Lung (tissue), 12 donors: Measurements from ENCODE around the gene DOP1B. TPM values are rescaled to one million over a fixed set of nuclear protein-coding genes. Genes with fewer than 3 reads are reported as not detected.

ENCODE experiments used
- ATAC-seq: fragments of 200-7000 bp; cut with Tn5 transposase; one replicate; pipeline ENCODE4 v1.9.1; 2020; ENCODE audit warnings: moderate number of reproducible peaks; ENCODE audit not compliant: insufficient read depth, low FRiP score
- DNase-seq, 3 donors: peaks; one replicate each; pipeline ENCODE4 v3.0.0-alpha.2; 2013 to 2017
- H3K27ac ChIP-seq, 2 donors: one replicate each; pipeline ENCODE4 v1.5.1; 2013; ENCODE audit warnings: mild to moderate bottlenecking in 2 of 2, moderate library complexity in 2 of 2, control low read depth in 1 of 2, inconsistent platforms in 1 of 2, low read depth in 1 of 2, low read length in 1 of 2
- H3K27me3 ChIP-seq, 3 donors: one replicate each; pipeline ENCODE4 v1.5.1; 2013; ENCODE audit warnings: low read length in 2 of 3; ENCODE audit not compliant: control insufficient read depth in 3 of 3, insufficient read depth in 3 of 3
- H3K36me3 ChIP-seq, 4 donors: one replicate each; pipeline ENCODE4 v1.5.1; 2013; ENCODE audit warnings: low read length in 4 of 4, mild to moderate bottlenecking in 1 of 4, moderate library complexity in 1 of 4; ENCODE audit not compliant: control insufficient read depth in 4 of 4, insufficient read depth in 4 of 4
- H3K4me1 ChIP-seq, 5 donors: one replicate each; pipeline ENCODE4 v1.5.1; 2013; ENCODE audit warnings: low read length in 5 of 5, mild to moderate bottlenecking in 2 of 5, moderate library complexity in 1 of 5; ENCODE audit not compliant: control insufficient read depth in 5 of 5, insufficient read depth in 5 of 5
- H3K4me3 ChIP-seq: one replicate; pipeline ENCODE4 v1.5.1; 2013; ENCODE audit warnings: mild to moderate bottlenecking, control low read depth, moderate library complexity
- H3K9ac ChIP-seq, 2 donors: one replicate each; pipeline ENCODE4 v1.5.1; 2013; ENCODE audit warnings: low read length in 2 of 2, control low read depth in 1 of 2; ENCODE audit not compliant: insufficient read depth in 1 of 2
- H3K9me3 ChIP-seq, 4 donors: one replicate each; pipeline ENCODE4 v1.5.1; 2013; ENCODE audit warnings: low read length in 3 of 4, mild to moderate bottlenecking in 1 of 4, moderate library complexity in 1 of 4; ENCODE audit not compliant: control insufficient read depth in 4 of 4, insufficient read depth in 3 of 4
- CTCF ChIP-seq: IDR thresholded peaks from 2 replicates; pipeline ENCODE4 v1.5.1; 2012; ENCODE audit warnings: mild to moderate bottlenecking; ENCODE audit errors: control extremely low read depth, extremely low read depth
- WGBS, 2 donors: extraction: QIAGEN DNeasy Blood & Tissue Kit; methylation state at CpG; one replicate each; pipeline ENCODE4 v1.1.7; 2013; 5-methylcytosine and 5-hydroxymethylcytosine counted together
- polyA plus RNA-seq, 2 donors: library from polyadenylated mRNA; stranded (reverse); fragments of 200-250 nt; gene quantifications; one replicate each; pipeline ENCODE4 v1.2.1, GENCODE V29; 2013
- total RNA-seq, 2 donors: library from RNA; depleted of rRNA in 1 of 2; stranded (reverse); fragments of >200 nt in 1 of 2; gene quantifications; one replicate each; pipeline ENCODE4 v1.2.1, GENCODE V29; 2014 to 2021
- donor health status: control.
- donor health status: control.
- donor health status: Bipolar disorder and iron deficiency.
- donor health status: healthy.
- donor health status: DM: yes; HTN: yes; CAD: no.

The DOP1B gene
- total and polyA plus RNA-seq, 4 donors, result 5.2 to 23.7 (median 11.2) TPM

GRCh38 chr21:36174780-36175179 lies 18.2 kb downstream of the DOP1B start:
- whole genome bisulfite sequencing, 2 donors, result 97 to 98% methylated on average over 6 of the region's 6 CpGs
- peaks cover 0 to 2% (median 0%) of the 10 kb centered on the region in 4 donors for H3K9me3 ChIP-seq
- no peak overlapping the region for H3K27ac ChIP-seq
- peaks cover 0 to 5% (median 0%) of the 10 kb centered on the region in 4 donors for H3K36me3 ChIP-seq
- H3K4me1 ChIP-seq, result peaks cover 0 to 2% (median 0%) of the 10 kb centered on the region in 5 donors
- no peak for DNase-seq
- no peaks in the 10 kb centered on the region for H3K27me3 ChIP-seq
- no peak for ATAC-seq
- H3K4me3 ChIP-seq, result no peak overlapping the region
- TF ChIP-seq CTCF, result no peak
- no peak overlapping the region for H3K9ac ChIP-seq

- no peak for TF ChIP-seq CTCF
- H3K27ac ChIP-seq, result no peak overlapping the region
- H3K27me3 ChIP-seq, result no peaks in the 10 kb centered on the region
- no peak overlapping the region for H3K4me3 ChIP-seq
- DNase-seq, result no peak
- no peak for ATAC-seq
- H3K9ac ChIP-seq, result no peak overlapping the region
- 78% methylated on average over 7 of the region's 7 CpGs for WGBS, 2 donors
- H3K4me1 ChIP-seq, result peaks cover 0 to 2% (median 0%) of the 10 kb centered on the region in 5 donors
- peaks cover 0 to 4% (median 0%) of the 10 kb centered on the region in 4 donors for H3K36me3 ChIP-seq
- H3K9me3 ChIP-seq, result peaks cover 0 to 2% (median 0%) of the 10 kb centered on the region in 4 donors
These were observed 19.3 kb downstream of the DOP1B start for GRCh38 chr21:36175771-36176565.

GRCh38 chr21:36178349-36178748 lies 21.7 kb downstream of the DOP1B start:
- peaks cover 0 to 4% (median 0%) of the 10 kb centered on the region in 4 donors for H3K36me3 ChIP-seq
- TF ChIP-seq CTCF, result no peak
- H3K27me3 ChIP-seq, result no peaks in the 10 kb centered on the region
- H3K9me3 ChIP-seq, result no peaks in the 10 kb centered on the region
- WGBS, 2 donors, result 59 to 85% methylated on average over 2 of the region's 2 CpGs
- H3K4me1 ChIP-seq, result peaks cover 0 to 2% (median 0%) of the 10 kb centered on the region in 5 donors
- DNase-seq (no peak), ATAC-seq (no peak)
- no peak overlapping the region for H3K27ac ChIP-seq
- H3K9ac ChIP-seq, result no peak overlapping the region
- no peak overlapping the region for H3K4me3 ChIP-seq
